Smooth muscle cell (in vitro differentiated cells): ENCODE data around the gene ACOXL. TPM values are rescaled to one million over a fixed set of nuclear protein-coding genes. Genes with fewer than 3 reads are reported as not detected.

Source experiments
- DNase-seq: peaks from one replicate; lab custom pipeline; 2025; ENCODE audit not compliant: unreplicated experiment; lab: John Stamatoyannopoulos, UW
- H2AFZ ChIP-seq: fragments of 200-600 bp; sonication (generic); 2 replicates; pipeline ENCODE4 v1.6.0; 2016; ENCODE audit warnings: antibody characterized with exemption, low read depth, mild to moderate bottlenecking
- H3F3A ChIP-seq: fragments of 200-600 bp; sonication (generic); 2 replicates; pipeline ENCODE4 v1.6.0; 2017; ENCODE audit warnings: antibody characterized with exemption, low read depth
- H3K27ac ChIP-seq: fragments of 200-600 bp; sonication (generic); 2 replicates; pipeline ENCODE4 v1.5.1; 2016; ENCODE audit warnings: low read depth, mild to moderate bottlenecking
- H3K27me3 ChIP-seq: fragments of 200-600 bp; sonication (generic); 2 replicates; pipeline ENCODE4 v1.6.1; 2016; ENCODE audit warnings: low read depth, mild to moderate bottlenecking
- H3K36me3 ChIP-seq: fragments of 200-600 bp; sonication (generic); 2 replicates; pipeline ENCODE4 v1.5.1; 2016; ENCODE audit warnings: low read depth
- H3K4me1 ChIP-seq: fragments of 200-600 bp; sonication (generic); 2 replicates; pipeline ENCODE4 v1.5.1; 2016; ENCODE audit warnings: low read depth
- H3K4me2 ChIP-seq: fragments of 200-600 bp; sonication (generic); 2 replicates; pipeline ENCODE4 v1.6.0; 2016; ENCODE audit warnings: mild to moderate bottlenecking
- H3K4me3 ChIP-seq: fragments of 200-600 bp; sonication (generic); 2 replicates; pipeline ENCODE4 v1.5.1; 2016; ENCODE audit warnings: mild to moderate bottlenecking
- H3K79me2 ChIP-seq: fragments of 200-600 bp; sonication (generic); 2 replicates; pipeline ENCODE4 v1.6.0; 2016; ENCODE audit warnings: low read depth, mild to moderate bottlenecking
- H3K9ac ChIP-seq: fragments of 200-600 bp; sonication (generic); 2 replicates; pipeline ENCODE4 v1.6.0; 2016; ENCODE audit warnings: low read depth
- H3K9me3 ChIP-seq: fragments of 200-600 bp; sonication (generic); replicated peaks from 2 replicates; pipeline ENCODE4 v1.5.1; 2016; ENCODE audit warnings: low read depth
- H4K20me1 ChIP-seq: fragments of 200-600 bp; sonication (generic); 2 replicates; pipeline ENCODE4 v1.6.0; 2016; ENCODE audit warnings: low read depth
- WGBS: methylation state at CpG from one replicate; pipeline ENCODE4 v1.1.7; 2016; ENCODE audit warnings: low lambda C conversion rate; 5-methylcytosine and 5-hydroxymethylcytosine counted together
- polyA plus RNA-seq: library from polyadenylated mRNA; unstranded; fragments of >200 nt; fragmentation: Nextera tagmentation; extraction: Ambion mirVana; gene quantifications from 2 replicates; pipeline ENCODE4 v1.2.1, GENCODE V29; 2016
- total RNA-seq: library from RNA; depleted of rRNA; stranded (reverse); fragments of >200 nt; gene quantifications from 2 replicates; pipeline ENCODE4 v1.2.3, GENCODE V29; 2014
- TF ChIP-seq, protein P1 (sequence below): fragments of 200-600 bp; sonication (generic); IDR thresholded peaks from 2 replicates; pipeline ENCODE4 v1.5.1; 2017; ENCODE audit warnings: borderline replicate concordance, mild to moderate bottlenecking, antibody characterized with exemption; ENCODE audit not compliant: insufficient read depth, poor library complexity, severe bottlenecking

ACOXL gene
- total and polyA plus RNA-seq, 2 experiments from 2014 or later: not detected

DNA sequence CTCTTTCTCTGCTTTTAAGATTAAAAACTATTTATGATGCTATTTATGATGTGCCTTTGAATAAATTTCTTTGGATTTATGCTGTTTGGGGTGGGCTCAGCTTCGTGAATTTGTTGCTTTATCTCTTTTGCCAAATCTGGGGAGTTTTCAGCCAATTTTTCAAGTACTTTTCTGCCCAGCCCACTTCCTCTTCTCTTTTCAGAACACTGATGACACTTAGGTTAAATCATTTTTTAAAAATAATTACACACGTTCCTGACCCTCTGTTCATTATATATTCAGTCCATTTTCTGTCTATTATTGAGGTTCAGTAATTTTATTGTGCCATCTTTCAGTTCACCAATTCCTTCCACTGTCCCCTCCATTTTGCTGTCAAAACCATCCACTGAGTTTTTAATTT, 373.6 kb downstream of the ACOXL start:
- Histone ChIP-seq H3K4me3 (no peak overlapping the region), H3K4me1 (no peaks in the 10 kb centered on the region), H3F3A (no peaks in the 10 kb centered on the region), H3K27me3 (peaks cover 7% of the 10 kb centered on the region), H4K20me1 (no peaks in the 10 kb centered on the region), H2AFZ (no peak overlapping the region), H3K9ac (no peak overlapping the region), H3K4me2 (no peak overlapping the region), H3K27ac (no peak overlapping the region), H3K36me3 (no peaks in the 10 kb centered on the region), H3K79me2 (no peaks in the 10 kb centered on the region), H3K9me3 (no peaks in the 10 kb centered on the region)
- 80% methylated on average over 2 of the region's 2 CpGs for WGBS
- TF ChIP-seq, protein P1, sequence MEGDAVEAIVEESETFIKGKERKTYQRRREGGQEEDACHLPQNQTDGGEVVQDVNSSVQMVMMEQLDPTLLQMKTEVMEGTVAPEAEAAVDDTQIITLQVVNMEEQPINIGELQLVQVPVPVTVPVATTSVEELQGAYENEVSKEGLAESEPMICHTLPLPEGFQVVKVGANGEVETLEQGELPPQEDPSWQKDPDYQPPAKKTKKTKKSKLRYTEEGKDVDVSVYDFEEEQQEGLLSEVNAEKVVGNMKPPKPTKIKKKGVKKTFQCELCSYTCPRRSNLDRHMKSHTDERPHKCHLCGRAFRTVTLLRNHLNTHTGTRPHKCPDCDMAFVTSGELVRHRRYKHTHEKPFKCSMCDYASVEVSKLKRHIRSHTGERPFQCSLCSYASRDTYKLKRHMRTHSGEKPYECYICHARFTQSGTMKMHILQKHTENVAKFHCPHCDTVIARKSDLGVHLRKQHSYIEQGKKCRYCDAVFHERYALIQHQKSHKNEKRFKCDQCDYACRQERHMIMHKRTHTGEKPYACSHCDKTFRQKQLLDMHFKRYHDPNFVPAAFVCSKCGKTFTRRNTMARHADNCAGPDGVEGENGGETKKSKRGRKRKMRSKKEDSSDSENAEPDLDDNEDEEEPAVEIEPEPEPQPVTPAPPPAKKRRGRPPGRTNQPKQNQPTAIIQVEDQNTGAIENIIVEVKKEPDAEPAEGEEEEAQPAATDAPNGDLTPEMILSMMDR: no peak
- DNase-seq: no peak

DNA sequence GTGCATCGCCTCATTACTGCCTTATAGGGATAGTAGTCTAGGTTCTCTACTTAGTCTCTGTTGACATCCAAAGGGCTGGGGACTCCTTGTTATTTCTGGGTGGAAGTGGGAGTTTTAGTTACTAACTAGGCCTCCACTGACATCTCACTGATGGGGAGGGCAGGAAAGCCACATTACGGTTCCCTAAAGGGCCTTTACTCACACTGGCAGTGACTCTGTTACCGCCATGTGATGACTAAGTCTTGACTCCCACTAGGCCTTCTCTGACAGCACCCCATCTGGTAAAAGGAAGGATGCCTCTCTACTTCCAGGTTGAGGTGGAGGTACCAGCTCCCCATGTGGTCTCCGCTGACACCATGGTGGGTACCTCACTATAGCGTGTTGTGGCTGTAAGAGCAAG, 374.3 kb downstream of the ACOXL start:
- no peak overlapping the region for H3K4me2 ChIP-seq
- WGBS: 91% methylated on average over 5 of the region's 5 CpGs
- no peak overlapping the region for H3K27ac ChIP-seq
- H3K4me3 ChIP-seq: no peak overlapping the region
- no peaks in the 10 kb centered on the region for H3F3A ChIP-seq
- peaks cover 7% of the 10 kb centered on the region for H3K27me3 ChIP-seq
- DNase-seq: no peak
- H3K9me3 ChIP-seq: no peaks in the 10 kb centered on the region
- no peaks in the 10 kb centered on the region for H3K36me3 ChIP-seq
- H2AFZ ChIP-seq: no peak overlapping the region
- H4K20me1 ChIP-seq: no peaks in the 10 kb centered on the region
- H3K79me2 ChIP-seq: no peaks in the 10 kb centered on the region
- TF ChIP-seq, protein P1: no peak
- H3K4me1 ChIP-seq: no peaks in the 10 kb centered on the region
- H3K9ac ChIP-seq: no peak overlapping the region

DNA sequence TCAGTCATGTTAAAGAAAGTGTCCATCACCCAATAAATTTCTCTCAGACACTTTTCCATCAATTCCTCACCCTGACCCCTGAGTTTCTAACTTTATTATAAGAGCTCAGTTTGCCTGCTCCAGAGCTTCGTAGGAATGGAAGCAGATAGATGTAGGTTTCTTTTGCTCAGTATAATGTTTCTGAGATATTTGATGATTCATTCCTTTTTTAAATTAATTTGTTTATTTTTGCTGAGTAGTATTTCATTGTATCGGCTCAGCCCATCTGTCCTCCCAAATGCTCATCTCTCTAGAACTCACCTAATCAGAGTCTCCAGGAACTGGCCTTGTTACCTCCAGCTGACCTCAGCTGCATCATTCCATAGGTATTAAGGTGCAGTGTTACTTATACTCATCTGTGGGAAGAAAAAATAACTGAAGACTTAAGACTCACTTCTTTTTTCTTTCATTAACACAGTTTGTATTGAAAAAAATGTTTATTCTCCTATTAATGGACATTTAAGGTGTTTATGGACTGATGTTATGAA, 376.4 kb downstream of the ACOXL start:
- DNase-seq: no peak
- peaks cover 13% of the 10 kb centered on the region for H3K27me3 ChIP-seq
- no peak overlapping the region for H2AFZ ChIP-seq
- no peaks in the 10 kb centered on the region for H3K36me3 ChIP-seq
- no peaks in the 10 kb centered on the region for H3F3A ChIP-seq
- no peak overlapping the region for H3K9ac ChIP-seq
- no peaks in the 10 kb centered on the region for H3K79me2 ChIP-seq
- H4K20me1 ChIP-seq: no peaks in the 10 kb centered on the region
- H3K4me1 ChIP-seq: no peaks in the 10 kb centered on the region
- no peak overlapping the region for H3K4me2 ChIP-seq
- WGBS: 99% methylated on average over 2 of the region's 2 CpGs
- no peak overlapping the region for H3K27ac ChIP-seq
- TF ChIP-seq, protein P1: no peak
- no peak overlapping the region for H3K4me3 ChIP-seq
- H3K9me3 ChIP-seq: no peaks in the 10 kb centered on the region

DNA sequence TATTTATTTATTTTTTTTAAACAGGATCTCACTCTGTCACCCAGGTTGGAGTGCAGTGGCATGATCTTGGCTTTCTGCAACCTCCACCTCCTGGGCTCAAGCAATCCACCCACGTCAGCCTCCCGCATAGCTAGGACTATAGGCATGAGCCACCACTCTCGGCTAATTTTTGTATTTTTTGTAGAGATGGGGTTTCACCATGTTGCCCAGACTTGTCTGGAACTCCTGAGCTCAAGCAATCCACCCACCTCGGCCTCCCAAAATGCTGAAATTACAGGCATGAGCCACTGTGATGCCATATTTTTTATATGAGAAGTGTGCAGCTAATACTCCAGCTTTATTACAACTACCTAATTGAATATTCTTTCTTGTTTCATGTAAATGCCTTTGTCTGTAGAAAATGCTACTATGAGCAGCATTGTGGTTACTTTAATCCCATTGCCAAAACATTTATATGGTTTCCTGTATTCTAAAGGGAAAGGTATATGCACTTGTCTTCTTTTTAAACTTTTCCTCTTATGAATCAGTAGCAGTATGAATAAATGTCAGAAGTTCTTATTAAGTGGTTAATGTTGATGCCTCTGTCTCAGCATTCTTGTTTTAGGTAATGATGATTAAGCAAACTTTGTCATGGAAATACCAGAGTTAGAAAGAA, 378.9 kb downstream of the ACOXL start:
- Histone ChIP-seq H3K4me2 (no peak overlapping the region), H3K9me3 (no peaks in the 10 kb centered on the region), H2AFZ (no peak overlapping the region), H3K4me3 (no peak overlapping the region), H3K79me2 (no peaks in the 10 kb centered on the region), H3F3A (no peaks in the 10 kb centered on the region), H3K27ac (no peak overlapping the region), H3K4me1 (no peaks in the 10 kb centered on the region), H3K27me3 (peaks cover 30% of the 10 kb centered on the region), H3K36me3 (no peaks in the 10 kb centered on the region), H3K9ac (no peak overlapping the region), H4K20me1 (no peaks in the 10 kb centered on the region)
- no peak for DNase-seq
- 80% methylated on average over 4 of the region's 4 CpGs for WGBS
- TF ChIP-seq, protein P1: no peak
